HG02870 (cell line): ENCODE data around the gene UBXN6.

Source experiments
- ATAC-seq: cut with Tn5 transposase; IDR thresholded peaks from one replicate; pipeline ENCODE4 v1.9.1; 2021; ENCODE audit warnings: mild to moderate bottlenecking, moderate library complexity; ENCODE audit not compliant: unreplicated experiment

The UBXN6 gene

GRCh38 chr19:4456843-4457653, 546 bp downstream of the UBXN6 start:
- ATAC-seq, result no peak

- no peak for ATAC-seq
Observed at GRCh38 chr19:4456476-4456842, 1.1 kb downstream of the UBXN6 start.

DNA sequence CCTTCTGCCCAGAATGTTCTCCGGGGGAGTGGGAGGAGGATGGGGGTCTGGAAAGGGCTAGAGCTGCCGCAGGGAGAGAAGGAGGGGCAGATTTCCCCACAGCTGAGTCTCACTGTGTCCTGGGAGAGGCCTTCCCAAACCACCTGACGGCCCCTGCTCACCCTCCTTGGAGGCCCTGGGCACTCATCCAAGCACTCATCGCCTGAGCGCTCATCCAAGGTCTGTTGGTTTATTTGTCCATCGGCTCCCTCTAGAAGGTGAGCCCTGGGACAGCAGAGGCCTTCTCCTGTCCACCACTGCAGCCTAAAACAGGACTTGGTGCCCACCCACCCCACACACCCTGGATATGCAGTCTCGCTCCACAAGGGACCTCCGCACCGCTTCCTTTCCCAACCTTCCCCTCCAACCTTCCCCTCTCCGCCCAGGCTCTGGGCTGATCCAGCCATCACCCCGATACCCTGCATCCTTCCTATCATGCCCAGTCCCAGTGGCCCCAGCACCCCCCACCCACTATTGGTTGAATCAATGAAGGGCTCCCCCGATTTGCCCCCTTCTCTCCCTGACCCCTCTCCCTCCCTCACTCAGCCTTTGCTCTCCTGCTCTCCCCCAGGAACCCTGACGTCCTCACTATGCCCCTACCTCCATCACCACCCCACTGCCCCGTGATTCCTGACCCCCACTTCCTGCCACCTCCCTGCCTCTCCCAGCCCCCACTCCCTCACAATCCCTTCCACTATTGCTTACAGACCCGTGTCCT, 1.7 kb downstream of the UBXN6 start:
- no peak for ATAC-seq

- no peak for ATAC-seq
Observed at GRCh38 chr19:4454747-4455718, 2.6 kb downstream of the UBXN6 start.

GRCh38 chr19:4453232-4454179, 4.1 kb downstream of the UBXN6 start:
- ATAC-seq, result no peak

DNA sequence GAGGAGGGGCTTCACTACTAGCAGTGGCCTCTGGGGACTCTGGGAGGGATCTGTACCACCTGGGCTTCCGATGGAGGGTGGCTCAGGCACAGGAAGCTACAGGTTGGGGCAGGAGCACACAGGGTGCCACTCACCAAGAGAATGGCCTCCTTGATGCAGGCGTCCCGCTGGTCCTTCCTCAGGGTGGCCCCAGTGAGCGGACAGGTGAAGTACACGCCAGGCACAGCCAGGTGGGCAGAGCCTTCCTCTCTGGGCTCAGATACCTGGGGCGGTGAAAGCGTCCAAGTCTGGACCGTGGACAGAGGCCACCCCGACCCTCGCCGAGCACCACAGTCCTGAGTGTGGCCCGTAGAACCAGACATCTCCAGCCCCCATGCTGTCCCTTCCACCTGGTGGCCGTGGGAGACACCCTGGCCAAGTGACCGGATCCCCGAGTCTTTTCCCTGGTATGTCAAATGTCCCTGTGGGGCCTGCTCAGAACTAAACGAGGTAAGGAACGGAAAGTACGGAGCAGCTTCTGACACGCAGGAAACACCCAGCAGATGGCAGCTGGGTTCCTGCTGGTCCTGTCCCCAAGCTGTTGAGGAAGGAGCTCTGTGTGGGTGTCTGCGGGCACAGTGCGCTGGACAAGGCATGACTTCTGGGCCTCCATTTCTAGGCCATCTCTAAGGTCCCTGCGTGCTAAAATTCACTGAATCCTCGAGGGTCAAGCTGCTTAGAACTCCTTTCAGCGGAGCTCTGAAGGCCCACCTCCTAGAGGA, 5.2 kb downstream of the UBXN6 start:
- no peak for ATAC-seq

DNA sequence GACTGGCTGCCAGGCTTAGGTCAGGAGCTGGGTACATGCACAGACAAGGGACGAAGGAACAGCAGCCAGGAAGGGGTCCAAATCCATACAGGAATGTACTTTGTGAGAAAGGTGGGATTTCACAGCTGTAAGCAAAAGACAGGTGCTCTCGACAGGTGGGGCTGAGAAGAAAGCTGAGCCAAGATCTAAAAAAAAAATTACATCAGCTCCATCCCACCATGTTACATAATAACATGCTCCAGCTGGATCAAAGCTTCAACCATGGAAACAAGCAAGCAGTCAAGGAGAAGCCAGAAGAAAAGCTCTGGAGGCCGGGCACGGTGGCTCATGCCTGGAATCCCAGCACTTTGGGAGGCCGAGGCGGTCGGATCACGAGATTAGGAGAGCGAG, 8.0 kb downstream of the UBXN6 start:
- no peak for ATAC-seq

DNA sequence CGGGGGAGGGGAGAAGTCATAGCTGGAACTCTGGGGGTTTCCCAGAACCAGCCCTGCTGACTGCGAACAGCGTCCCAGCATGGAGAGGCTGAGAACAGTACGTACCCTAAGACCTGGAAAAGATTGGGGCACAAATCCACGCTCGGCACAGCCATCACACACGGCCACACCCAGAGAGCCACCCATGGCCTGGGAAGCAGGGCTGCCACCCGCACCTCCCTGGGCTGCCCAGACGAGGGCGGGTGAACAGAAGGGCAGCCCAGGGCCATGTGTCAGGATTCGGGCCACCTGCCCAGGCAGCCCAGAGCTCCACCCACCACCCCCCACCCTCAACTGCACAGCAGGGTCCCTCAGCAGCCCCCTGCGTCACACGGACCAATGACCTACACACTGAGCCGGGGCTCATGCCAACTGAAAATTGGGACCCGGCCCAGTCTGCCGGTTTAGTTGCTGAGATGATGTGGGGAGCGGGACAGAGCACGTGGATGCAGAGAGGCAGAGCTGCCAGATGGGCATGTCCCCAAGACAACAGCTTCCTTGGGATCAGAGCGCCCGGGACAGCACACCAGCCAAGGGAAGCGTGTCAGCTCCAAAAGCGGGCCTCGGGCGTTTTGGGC, 8.5 kb downstream of the UBXN6 start:
- ATAC-seq, result no peak

GRCh38 chr19:4448147-4448985, 9.2 kb downstream of the UBXN6 start:
- no peak for ATAC-seq

DNA sequence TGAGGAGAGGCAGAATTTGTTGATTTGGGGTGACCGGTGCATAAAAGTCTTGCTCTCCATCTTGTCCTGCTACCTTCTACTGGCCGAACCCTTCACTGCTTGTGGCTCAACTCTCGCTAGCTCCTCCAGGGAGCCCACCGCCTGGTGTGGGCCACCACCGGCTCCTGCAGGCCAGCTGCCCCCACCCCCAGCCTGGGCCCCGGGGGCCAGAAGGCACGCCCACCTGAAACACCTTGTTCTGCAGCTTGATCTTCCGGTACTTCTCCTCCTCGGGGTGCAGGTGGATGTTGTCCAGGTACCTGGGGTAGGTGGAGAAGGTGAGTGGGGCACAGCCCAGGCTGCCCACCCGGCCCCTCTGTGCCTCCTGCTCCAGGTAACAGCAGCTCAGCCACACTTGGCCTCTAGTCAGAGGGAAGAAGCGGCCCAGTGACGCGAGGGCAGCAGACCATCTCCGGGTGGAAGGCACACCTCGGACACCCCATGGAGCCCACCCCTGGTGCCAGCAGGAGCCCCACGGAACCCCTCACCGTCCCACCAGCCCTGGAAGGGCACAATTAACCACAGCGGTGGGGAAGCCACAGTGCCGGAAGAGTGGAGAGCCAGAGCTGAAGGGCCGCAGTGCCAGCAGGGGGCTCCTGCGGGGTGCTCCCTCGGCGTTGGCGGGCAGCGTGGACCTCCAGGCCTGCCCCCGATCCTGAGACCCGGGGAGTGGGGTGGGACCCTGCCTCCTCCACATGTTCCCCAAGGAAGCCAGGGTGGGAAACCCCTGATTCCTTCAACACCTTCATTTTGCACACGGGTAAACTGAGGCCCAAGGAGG, 10.1 kb downstream of the UBXN6 start:
- ATAC-seq, result no peak

DNA sequence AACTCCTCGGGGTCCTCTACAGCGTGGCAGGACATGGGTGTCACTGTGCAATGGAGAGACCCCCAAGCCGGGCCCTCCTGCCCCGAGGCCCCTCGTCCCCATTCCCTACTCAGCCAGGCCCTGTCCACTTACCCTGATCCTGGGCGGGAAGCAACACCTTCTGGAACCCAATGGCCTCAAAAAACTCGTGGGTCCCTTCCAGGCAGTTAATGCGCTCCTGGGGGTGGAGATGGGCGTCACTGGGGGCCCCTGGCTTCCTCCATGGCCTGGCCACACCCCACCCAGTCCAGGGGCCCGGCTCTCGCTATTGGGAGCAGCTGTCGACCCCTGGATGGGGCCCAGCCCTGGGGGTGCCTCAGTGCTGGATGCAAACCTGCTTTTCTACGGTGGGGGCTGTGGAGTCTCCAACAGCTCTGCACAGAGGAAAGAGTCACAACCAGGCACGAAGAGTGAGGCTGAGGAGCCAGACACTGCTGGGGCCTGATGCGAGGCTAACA, 10.8 kb downstream of the UBXN6 start:
- ATAC-seq, result no peak

- ATAC-seq, result no peak
Observed at GRCh38 chr19:4445963-4446703, 11.5 kb downstream of the UBXN6 start.

- ATAC-seq, result no peak
Observed at GRCh38 chr19:4444765-4445741, 12.5 kb downstream of the UBXN6 start.

GRCh38 chr19:4443966-4444764, 13.4 kb downstream of the UBXN6 start:
- no peak for ATAC-seq
